Activated T-helper 1 cell treated with anti-CD3 and anti-CD28 coated beads, Interleukin-12 subunit alpha, Interleukin-12 subunit beta, Interleukin-2, Interleukin-4 antibody, amounts not matched to agents 30 ng/mL and 10 ng/mL and 1 ng/mL, durations not matched to agents 14 hours and 24 hours and 36 hours (primary cell): ENCODE results near the gene MUC22. TPM values are rescaled to one million over a fixed set of nuclear protein-coding genes. Genes with fewer than 3 reads are reported as not detected.
"Not testable (repeated sequence)": the region's sequence is repeated elsewhere in the genome, so short reads cannot be mapped to it uniquely, and the experiment has no call there.

Source experiments
- DNase-seq: peaks from one replicate; pipeline ENCODE4 v3.0.0; 2021; ENCODE audit warnings: low spot score
- H3K27ac Mint-ChIP-seq: one replicate; pipeline ENCODE4 v1.8.0; 2021; ENCODE audit warnings: mild to moderate bottlenecking, mixed read lengths
- H3K27me3 Mint-ChIP-seq: one replicate; pipeline ENCODE4 v1.8.0; 2022; ENCODE audit warnings: mild to moderate bottlenecking, moderate library complexity, mixed read lengths; ENCODE audit not compliant: insufficient read depth
- H3K36me3 Mint-ChIP-seq: one replicate; pipeline ENCODE4 v1.8.0; 2021; ENCODE audit warnings: low read depth, mixed read lengths
- H3K4me1 Mint-ChIP-seq: one replicate; pipeline ENCODE4 v1.8.0; 2021; ENCODE audit warnings: low read depth, mixed read lengths
- H3K4me3 Mint-ChIP-seq: one replicate; pipeline ENCODE4 v1.8.0; 2021; ENCODE audit warnings: mild to moderate bottlenecking, moderate library complexity, mixed read lengths
- H3K9me3 Mint-ChIP-seq: one replicate; pipeline ENCODE4 v1.8.0; 2021; ENCODE audit warnings: mixed read lengths
- intact Hi-C: fragments of 100-400 bp; cut with micrococcal nuclease; formaldehyde crosslinking; loops from one replicate; pipeline ENCODE4 v1.15.1; 2024
- total RNA-seq: library from RNA; stranded (reverse); gene quantifications from 2 replicates; pipeline ENCODE4 v1.2.3, GENCODE V29; 2022

MUC22 gene
- total RNA-seq, 1 donor from 2014 or later, result not detected

- Mint-ChIP-seq H3K4me3 (no peak overlapping the region), H3K27me3 (peaks cover 14% of the 10 kb centered on the region), H3K9me3 (no peaks in the 10 kb centered on the region), H3K4me1 (peaks cover 17% of the 10 kb centered on the region), H3K36me3 (no peaks in the 10 kb centered on the region), H3K27ac (no peak overlapping the region)
- no peak for DNase-seq
- intact Hi-C loops, result no loop called here
Measured at GRCh38 chr6:31004794-31005193, 5.5 kb upstream of the MUC22 start.

DNA sequence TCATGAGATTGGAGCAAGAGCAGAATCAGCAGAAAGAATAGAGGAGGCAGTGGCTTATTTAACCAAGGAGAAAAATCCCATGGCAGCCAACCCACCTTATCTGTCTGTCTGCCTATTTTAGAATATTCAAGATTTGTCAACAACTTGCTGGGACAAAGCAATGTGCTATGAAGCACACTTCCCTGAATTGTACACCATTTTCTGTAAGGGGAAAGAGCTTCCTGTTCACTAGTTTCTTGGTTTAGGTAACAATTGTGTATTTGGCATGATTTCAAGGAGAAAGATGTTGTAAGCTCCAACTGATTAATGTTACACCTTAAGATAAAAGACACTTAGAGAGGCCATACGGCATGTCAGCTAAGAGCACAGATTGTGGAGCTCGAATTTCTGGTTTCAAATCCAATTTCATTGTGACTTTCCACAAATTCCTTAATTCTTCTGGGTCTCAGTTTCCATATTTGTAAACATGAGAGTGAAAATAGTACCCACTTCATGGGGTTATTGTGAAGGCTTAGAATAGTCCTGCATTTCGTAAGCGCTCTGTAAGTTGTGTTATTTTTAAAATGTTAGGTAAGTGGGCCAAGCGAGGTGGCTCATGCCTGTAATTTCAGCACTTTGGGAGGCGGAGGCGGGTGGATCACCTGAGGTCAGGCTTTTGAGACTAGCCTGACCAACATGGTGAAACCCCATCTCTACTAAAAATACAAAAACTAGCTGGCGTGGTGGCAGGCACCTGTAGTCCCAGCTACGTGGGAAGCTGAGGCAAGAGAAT is 4.8 kb upstream of the MUC22 start:
- no peak overlapping the region for H3K4me3 Mint-ChIP-seq
- H3K36me3 Mint-ChIP-seq, result no peaks in the 10 kb centered on the region
- intact Hi-C loops, result no loop called here
- peaks cover 22% of the 10 kb centered on the region for H3K4me1 Mint-ChIP-seq
- H3K9me3 Mint-ChIP-seq, result no peaks in the 10 kb centered on the region
- H3K27me3 Mint-ChIP-seq, result peaks cover 14% of the 10 kb centered on the region
- DNase-seq, result no peak
- H3K27ac Mint-ChIP-seq, result no peak overlapping the region

GRCh38 chr6:31007694-31008093 is 2.6 kb upstream of the MUC22 start:
- Mint-ChIP-seq H3K9me3 (no peaks in the 10 kb centered on the region), H3K27ac (no peak overlapping the region), H3K36me3 (no peaks in the 10 kb centered on the region), H3K4me1 (peaks cover 22% of the 10 kb centered on the region), H3K27me3 (peaks cover 14% of the 10 kb centered on the region), H3K4me3 (no peak overlapping the region)
- DNase-seq, result no peak
- intact Hi-C loops, result no loop called here

DNA sequence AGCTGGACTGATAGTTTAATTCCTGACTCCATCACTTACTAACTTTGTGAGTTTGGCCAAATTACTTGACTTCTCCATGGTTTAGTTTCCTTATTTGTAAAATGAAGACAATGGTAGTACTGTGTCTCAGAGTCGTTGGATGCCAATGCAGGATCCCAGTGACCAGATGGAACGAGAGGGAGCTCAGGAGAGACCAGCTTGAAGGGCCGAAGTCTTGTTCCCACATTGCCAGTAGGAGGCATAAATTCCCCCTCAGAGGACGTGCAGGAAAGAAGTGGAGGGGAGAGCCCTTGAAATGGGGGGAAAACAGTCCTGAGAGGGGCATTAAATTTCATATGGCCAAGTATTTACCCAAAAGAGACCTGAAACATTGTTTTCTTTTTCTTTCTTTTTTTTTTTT is 2.1 kb upstream of the MUC22 start:
- no peak for DNase-seq
- H3K4me3 Mint-ChIP-seq, result no peak overlapping the region
- peaks cover 14% of the 10 kb centered on the region for H3K27me3 Mint-ChIP-seq
- peaks cover 22% of the 10 kb centered on the region for H3K4me1 Mint-ChIP-seq
- H3K27ac Mint-ChIP-seq, result no peak overlapping the region
- no peaks in the 10 kb centered on the region for H3K36me3 Mint-ChIP-seq
- intact Hi-C loops, result no loop called here
- no peaks in the 10 kb centered on the region for H3K9me3 Mint-ChIP-seq

GRCh38 chr6:31009731-31010130 is 543 bp upstream of the MUC22 start:
- Mint-ChIP-seq H3K36me3 (no peaks in the 10 kb centered on the region), H3K27me3 (peaks cover 17% of the 10 kb centered on the region), H3K4me3 (no peak overlapping the region), H3K27ac (no peak overlapping the region), H3K4me1 (peaks cover 16% of the 10 kb centered on the region), H3K9me3 (no peaks in the 10 kb centered on the region)
- intact Hi-C loops, result loop anchor here (1.0 kb wide), 1 partner anchor 35 kb away; no protein-coding TSS in a partner anchor
- no peak for DNase-seq

DNA sequence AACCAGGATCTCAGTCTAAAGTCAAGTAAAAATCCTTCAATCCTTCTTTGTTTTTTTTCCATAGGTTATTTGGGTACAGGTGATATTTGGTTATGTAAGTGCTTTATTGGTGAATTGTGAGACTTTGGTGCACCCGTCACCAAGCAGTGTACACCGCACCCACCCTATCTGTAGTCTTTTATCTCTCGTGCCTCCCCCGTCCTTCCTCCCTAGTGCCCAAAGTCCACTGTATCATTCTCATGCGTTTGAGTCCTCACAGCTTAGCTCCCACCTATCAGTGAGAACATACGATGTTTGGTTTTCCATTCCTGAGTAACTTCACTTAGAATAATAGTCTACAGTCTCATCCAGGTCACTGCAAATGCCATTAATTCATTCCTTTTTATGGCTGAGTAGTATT is 879 bp downstream of the MUC22 start:
- H3K4me1 Mint-ChIP-seq, result peaks cover 10% of the 10 kb centered on the region
- intact Hi-C loops, result no loop called here

GRCh38 chr6:31016659-31017299 is 6.5 kb downstream of the MUC22 start:
- Mint-ChIP-seq H3K4me3 (no peak overlapping the region), H3K4me1 (peaks cover 5% of the 10 kb centered on the region), H3K27me3 (peaks cover 12% of the 10 kb centered on the region), H3K9me3 (no peaks in the 10 kb centered on the region), H3K27ac (no peak overlapping the region), H3K36me3 (no peaks in the 10 kb centered on the region)
- intact Hi-C loops, result no loop called here
- DNase-seq, result no peak

More for the DNA sequence above, 879 bp downstream of the MUC22 start:
- H3K27ac Mint-ChIP-seq, result no peak overlapping the region
- peaks cover 11% of the 10 kb centered on the region for H3K27me3 Mint-ChIP-seq
- no peak overlapping the region for H3K4me3 Mint-ChIP-seq
- no peaks in the 10 kb centered on the region for H3K36me3 Mint-ChIP-seq
- no peak for DNase-seq
- H3K9me3 Mint-ChIP-seq, result no peaks in the 10 kb centered on the region

DNA sequence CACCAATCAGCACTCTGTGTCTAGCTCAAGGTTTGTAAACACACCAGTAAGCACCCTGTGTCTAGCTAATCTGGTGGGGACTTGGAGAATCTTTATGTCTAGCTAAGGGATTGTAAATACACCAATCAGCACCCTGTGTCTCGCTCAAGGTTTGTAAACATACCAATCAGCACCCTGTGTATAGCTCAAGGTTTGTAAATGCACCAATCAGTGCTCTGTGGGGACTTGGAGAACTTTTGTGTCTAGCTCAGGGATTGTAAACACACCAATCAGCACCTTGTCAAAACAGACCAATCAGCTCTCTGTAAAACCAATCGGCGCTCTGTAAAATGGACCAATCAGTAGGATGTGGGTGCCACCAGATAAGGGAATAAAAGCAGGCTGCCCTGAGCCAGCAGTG is 7.2 kb downstream of the MUC22 start:
- H3K27ac Mint-ChIP-seq, H3K4me1 Mint-ChIP-seq, H3K9me3 Mint-ChIP-seq, H3K36me3 Mint-ChIP-seq, H3K4me3 Mint-ChIP-seq, intact Hi-C loops, DNase-seq: not testable (repeated sequence)
- peaks cover 14% of the 10 kb centered on the region for H3K27me3 Mint-ChIP-seq

DNA sequence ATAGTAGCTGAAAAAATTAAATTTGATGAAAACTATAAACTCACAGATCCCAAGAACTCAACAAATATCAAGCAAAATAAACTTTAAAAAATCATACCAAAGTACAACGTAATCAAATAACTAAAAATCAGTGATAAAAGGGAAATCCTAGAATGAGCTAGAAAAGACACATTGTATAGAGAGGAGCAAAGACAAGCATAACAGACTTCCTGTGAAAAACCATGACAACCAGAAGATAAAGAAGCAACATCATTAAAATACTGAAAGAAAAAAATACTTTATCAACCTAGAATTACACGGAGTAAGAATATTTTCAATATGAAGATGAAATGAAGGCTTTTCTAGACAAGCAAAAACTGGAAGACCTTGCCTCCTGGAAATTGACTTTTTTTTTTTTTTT is 9.8 kb downstream of the MUC22 start:
- Mint-ChIP-seq H3K4me3 (no peak overlapping the region), H3K27ac (no peak overlapping the region), H3K36me3 (no peaks in the 10 kb centered on the region), H3K9me3 (no peaks in the 10 kb centered on the region), H3K27me3 (peaks cover 14% of the 10 kb centered on the region), H3K4me1 (peaks cover 5% of the 10 kb centered on the region)
- intact Hi-C loops, result no loop called here
- no peak for DNase-seq

- DNase-seq, H3K4me3 Mint-ChIP-seq, H3K36me3 Mint-ChIP-seq, intact Hi-C loops, H3K9me3 Mint-ChIP-seq, H3K27ac Mint-ChIP-seq, H3K4me1 Mint-ChIP-seq: not testable (repeated sequence)
- peaks cover 14% of the 10 kb centered on the region for H3K27me3 Mint-ChIP-seq
Measured at GRCh38 chr6:31020631-31021255, 10.5 kb downstream of the MUC22 start.

- H3K4me1 Mint-ChIP-seq, intact Hi-C loops, DNase-seq, H3K4me3 Mint-ChIP-seq, H3K9me3 Mint-ChIP-seq, H3K27ac Mint-ChIP-seq, H3K36me3 Mint-ChIP-seq: not testable (repeated sequence)
- peaks cover 14% of the 10 kb centered on the region for H3K27me3 Mint-ChIP-seq
Measured at GRCh38 chr6:31021705-31022531, 11.6 kb downstream of the MUC22 start.

GRCh38 chr6:31025595-31025994 is 15.3 kb downstream of the MUC22 start:
- Mint-ChIP-seq H3K4me3 (no peak overlapping the region), H3K27me3 (peaks cover 8% of the 10 kb centered on the region), H3K27ac (no peak overlapping the region), H3K4me1 (no peaks in the 10 kb centered on the region), H3K36me3 (no peaks in the 10 kb centered on the region), H3K9me3 (no peaks in the 10 kb centered on the region)
- intact Hi-C loops, result no loop called here
- DNase-seq, result no peak
